Fibroblast of lung (primary cell): ENCODE measurements around the gene PAQR7.

Experiments used
- EZH2 ChIP-seq: IDR thresholded peaks from 2 replicates; pipeline ENCODE4 v1.5.1; 2012; ENCODE audit warnings: low read length, control low read depth, mild to moderate bottlenecking; ENCODE audit errors: missing control alignments
- TF ChIP-seq, protein P1 (sequence below), 2 donors: IDR thresholded peaks in 1 of 2; conservative IDR thresholded peaks in 1 of 2; 1 replicate in 1 of 2; 2 replicates in 1 of 2; pipeline ENCODE4 v1.5.1; 2011 to 2012; ENCODE audit warnings: low read length in 2 of 2, control low read depth in 1 of 2, inconsistent platforms in 1 of 2, low read depth in 1 of 2, mild to moderate bottlenecking in 1 of 2

DNA sequence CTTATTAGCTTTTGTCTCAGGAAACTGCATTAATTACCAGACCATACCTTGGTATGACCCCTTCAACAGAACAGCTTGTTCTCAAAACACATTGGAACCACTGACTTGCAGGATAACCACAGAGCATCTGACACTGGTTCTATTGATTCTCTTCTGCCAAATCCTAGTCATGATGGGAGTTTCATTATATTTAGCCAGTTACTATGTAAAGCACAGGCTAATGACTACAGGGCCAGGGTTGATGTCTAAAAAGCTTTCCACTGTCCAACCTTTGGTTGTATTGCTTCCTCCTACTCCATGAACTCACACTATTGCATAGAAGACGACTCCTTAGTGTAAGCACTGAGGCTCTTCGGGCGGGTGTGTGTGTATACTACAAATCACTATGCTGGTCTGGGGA, 27.0 kb upstream of the PAQR7 start:
- TF ChIP-seq, protein P1, sequence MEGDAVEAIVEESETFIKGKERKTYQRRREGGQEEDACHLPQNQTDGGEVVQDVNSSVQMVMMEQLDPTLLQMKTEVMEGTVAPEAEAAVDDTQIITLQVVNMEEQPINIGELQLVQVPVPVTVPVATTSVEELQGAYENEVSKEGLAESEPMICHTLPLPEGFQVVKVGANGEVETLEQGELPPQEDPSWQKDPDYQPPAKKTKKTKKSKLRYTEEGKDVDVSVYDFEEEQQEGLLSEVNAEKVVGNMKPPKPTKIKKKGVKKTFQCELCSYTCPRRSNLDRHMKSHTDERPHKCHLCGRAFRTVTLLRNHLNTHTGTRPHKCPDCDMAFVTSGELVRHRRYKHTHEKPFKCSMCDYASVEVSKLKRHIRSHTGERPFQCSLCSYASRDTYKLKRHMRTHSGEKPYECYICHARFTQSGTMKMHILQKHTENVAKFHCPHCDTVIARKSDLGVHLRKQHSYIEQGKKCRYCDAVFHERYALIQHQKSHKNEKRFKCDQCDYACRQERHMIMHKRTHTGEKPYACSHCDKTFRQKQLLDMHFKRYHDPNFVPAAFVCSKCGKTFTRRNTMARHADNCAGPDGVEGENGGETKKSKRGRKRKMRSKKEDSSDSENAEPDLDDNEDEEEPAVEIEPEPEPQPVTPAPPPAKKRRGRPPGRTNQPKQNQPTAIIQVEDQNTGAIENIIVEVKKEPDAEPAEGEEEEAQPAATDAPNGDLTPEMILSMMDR (conservative IDR thresholded peaks at IDR 0.05 in 1 of 2, IDR thresholded peaks at IDR 0.05 in 1 of 2; ENCODE audit: low read depth in 1 of 2, low read length in 2 of 2): no peak
- no peak for TF ChIP-seq EZH2
